H1 (cell line): ENCODE data around the gene EIF4E. TPM values are rescaled to one million over a fixed set of nuclear protein-coding genes. Genes with fewer than 3 reads are reported as not detected.

ENCODE experiments used
- polyA plus RNA-seq, 7 experiments: library from polyadenylated mRNA; depleted of rRNA in 3 of 7; stranded (reverse) in 5 of 7; unstranded in 2 of 7; fragments of >200 nt in 5 of 7; fragments of 200-250 nt in 2 of 7; gene quantifications; 1 replicate in 5 of 7; 2 replicates in 1 of 7; 4 replicates in 1 of 7; pipeline versions ENCODE4 v1.2.1 to v1.2.3, GENCODE V29; 2011 to 2013; ENCODE audit warnings: missing spikeins in 2 of 7, mixed read lengths in 2 of 7
- total RNA-seq: library from RNA; stranded (reverse); fragmentation: NEBNext Ultra II Directional; extraction: Animal tissue kit (Norgen Biotek cat#: 25700); gene quantifications from 2 replicates; pipeline ENCODE4 v1.2.1, GENCODE V29; 2021
- TF ChIP-seq, protein P1 (sequence below): fragments of 300-600 bp; sonication (generic); IDR thresholded peaks from 2 replicates; pipeline ENCODE4 v1.7.1; 2012; ENCODE audit warnings: low read length, moderate library complexity, mild to moderate bottlenecking, inconsistent platforms; ENCODE audit not compliant: insufficient replicate concordance

The EIF4E gene
- total and polyA plus RNA-seq, 2 of the 8 experiments (the other 6 are each of a cell fraction or from before 2014, with no cell fraction given) = 59.6 to 185 TPM

DNA sequence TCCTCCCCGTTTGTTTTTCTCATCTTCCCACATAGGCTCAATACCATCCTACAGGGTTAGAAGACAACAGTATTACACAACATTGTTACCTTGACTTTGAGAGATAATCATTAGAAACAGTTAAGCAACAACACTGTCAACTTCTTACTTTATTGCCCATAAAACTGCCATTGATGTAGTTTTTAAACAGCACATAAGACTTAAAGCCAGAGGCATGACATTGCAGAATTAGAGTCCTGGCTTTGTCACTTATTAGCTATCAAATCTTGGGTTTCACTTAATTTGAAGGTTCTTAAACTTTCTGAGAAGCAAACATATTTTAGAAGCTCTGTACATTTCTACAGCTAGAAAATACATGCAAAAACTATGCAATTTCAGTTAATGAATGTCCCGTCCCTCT is 41.8 kb downstream of the EIF4E start (continued):
- TF ChIP-seq, protein P1, sequence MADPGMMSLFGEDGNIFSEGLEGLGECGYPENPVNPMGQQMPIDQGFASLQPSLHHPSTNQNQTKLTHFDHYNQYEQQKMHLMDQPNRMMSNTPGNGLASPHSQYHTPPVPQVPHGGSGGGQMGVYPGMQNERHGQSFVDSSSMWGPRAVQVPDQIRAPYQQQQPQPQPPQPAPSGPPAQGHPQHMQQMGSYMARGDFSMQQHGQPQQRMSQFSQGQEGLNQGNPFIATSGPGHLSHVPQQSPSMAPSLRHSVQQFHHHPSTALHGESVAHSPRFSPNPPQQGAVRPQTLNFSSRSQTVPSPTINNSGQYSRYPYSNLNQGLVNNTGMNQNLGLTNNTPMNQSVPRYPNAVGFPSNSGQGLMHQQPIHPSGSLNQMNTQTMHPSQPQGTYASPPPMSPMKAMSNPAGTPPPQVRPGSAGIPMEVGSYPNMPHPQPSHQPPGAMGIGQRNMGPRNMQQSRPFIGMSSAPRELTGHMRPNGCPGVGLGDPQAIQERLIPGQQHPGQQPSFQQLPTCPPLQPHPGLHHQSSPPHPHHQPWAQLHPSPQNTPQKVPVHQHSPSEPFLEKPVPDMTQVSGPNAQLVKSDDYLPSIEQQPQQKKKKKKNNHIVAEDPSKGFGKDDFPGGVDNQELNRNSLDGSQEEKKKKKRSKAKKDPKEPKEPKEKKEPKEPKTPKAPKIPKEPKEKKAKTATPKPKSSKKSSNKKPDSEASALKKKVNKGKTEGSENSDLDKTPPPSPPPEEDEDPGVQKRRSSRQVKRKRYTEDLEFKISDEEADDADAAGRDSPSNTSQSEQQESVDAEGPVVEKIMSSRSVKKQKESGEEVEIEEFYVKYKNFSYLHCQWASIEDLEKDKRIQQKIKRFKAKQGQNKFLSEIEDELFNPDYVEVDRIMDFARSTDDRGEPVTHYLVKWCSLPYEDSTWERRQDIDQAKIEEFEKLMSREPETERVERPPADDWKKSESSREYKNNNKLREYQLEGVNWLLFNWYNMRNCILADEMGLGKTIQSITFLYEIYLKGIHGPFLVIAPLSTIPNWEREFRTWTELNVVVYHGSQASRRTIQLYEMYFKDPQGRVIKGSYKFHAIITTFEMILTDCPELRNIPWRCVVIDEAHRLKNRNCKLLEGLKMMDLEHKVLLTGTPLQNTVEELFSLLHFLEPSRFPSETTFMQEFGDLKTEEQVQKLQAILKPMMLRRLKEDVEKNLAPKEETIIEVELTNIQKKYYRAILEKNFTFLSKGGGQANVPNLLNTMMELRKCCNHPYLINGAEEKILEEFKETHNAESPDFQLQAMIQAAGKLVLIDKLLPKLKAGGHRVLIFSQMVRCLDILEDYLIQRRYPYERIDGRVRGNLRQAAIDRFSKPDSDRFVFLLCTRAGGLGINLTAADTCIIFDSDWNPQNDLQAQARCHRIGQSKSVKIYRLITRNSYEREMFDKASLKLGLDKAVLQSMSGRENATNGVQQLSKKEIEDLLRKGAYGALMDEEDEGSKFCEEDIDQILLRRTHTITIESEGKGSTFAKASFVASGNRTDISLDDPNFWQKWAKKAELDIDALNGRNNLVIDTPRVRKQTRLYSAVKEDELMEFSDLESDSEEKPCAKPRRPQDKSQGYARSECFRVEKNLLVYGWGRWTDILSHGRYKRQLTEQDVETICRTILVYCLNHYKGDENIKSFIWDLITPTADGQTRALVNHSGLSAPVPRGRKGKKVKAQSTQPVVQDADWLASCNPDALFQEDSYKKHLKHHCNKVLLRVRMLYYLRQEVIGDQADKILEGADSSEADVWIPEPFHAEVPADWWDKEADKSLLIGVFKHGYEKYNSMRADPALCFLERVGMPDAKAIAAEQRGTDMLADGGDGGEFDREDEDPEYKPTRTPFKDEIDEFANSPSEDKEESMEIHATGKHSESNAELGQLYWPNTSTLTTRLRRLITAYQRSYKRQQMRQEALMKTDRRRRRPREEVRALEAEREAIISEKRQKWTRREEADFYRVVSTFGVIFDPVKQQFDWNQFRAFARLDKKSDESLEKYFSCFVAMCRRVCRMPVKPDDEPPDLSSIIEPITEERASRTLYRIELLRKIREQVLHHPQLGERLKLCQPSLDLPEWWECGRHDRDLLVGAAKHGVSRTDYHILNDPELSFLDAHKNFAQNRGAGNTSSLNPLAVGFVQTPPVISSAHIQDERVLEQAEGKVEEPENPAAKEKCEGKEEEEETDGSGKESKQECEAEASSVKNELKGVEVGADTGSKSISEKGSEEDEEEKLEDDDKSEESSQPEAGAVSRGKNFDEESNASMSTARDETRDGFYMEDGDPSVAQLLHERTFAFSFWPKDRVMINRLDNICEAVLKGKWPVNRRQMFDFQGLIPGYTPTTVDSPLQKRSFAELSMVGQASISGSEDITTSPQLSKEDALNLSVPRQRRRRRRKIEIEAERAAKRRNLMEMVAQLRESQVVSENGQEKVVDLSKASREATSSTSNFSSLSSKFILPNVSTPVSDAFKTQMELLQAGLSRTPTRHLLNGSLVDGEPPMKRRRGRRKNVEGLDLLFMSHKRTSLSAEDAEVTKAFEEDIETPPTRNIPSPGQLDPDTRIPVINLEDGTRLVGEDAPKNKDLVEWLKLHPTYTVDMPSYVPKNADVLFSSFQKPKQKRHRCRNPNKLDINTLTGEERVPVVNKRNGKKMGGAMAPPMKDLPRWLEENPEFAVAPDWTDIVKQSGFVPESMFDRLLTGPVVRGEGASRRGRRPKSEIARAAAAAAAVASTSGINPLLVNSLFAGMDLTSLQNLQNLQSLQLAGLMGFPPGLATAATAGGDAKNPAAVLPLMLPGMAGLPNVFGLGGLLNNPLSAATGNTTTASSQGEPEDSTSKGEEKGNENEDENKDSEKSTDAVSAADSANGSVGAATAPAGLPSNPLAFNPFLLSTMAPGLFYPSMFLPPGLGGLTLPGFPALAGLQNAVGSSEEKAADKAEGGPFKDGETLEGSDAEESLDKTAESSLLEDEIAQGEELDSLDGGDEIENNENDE = no peak
